AG09309 (cell line): ENCODE data around the gene OSBPL5.

Source experiments
- DNase-seq: peaks from one replicate; pipeline ENCODE4 v3.0.0-alpha.2; 2010; ENCODE audit warnings: low read depth
- H3K4me3 ChIP-seq: 2 replicates; pipeline ENCODE4 v1.5.1; 2011; ENCODE audit warnings: mild to moderate bottlenecking, low read depth, low read length, moderate library complexity; ENCODE audit not compliant: control insufficient read depth
- CTCF ChIP-seq: IDR thresholded peaks from 2 replicates; pipeline ENCODE4 v1.5.1; 2011; ENCODE audit warnings: mild to moderate bottlenecking, low read depth, low read length, inconsistent platforms; ENCODE audit not compliant: insufficient read depth, control insufficient read depth; ENCODE audit errors: missing control alignments

The OSBPL5 gene

GRCh38 chr11:3135481-3136440, 29.3 kb downstream of the OSBPL5 start:
- no peak overlapping the region for H3K4me3 ChIP-seq
- no peak for DNase-seq
- TF ChIP-seq CTCF: no peak

GRCh38 chr11:3134651-3135480, 30.2 kb downstream of the OSBPL5 start:
- H3K4me3 ChIP-seq: no peak overlapping the region
- no peak for TF ChIP-seq CTCF
- no peak for DNase-seq

GRCh38 chr11:3134218-3134621, 30.9 kb downstream of the OSBPL5 start:
- H3K4me3 ChIP-seq: no peak overlapping the region
- no peak for DNase-seq
- no peak for TF ChIP-seq CTCF

GRCh38 chr11:3133261-3134217, 31.6 kb downstream of the OSBPL5 start:
- no peak for DNase-seq
- no peak for TF ChIP-seq CTCF
- H3K4me3 ChIP-seq: no peak overlapping the region

GRCh38 chr11:3132831-3133260, 32.3 kb downstream of the OSBPL5 start:
- no peak for TF ChIP-seq CTCF
- DNase-seq: no peak

More at GRCh38 chr11:3132831-3133260, 32.3 kb downstream of the OSBPL5 start:
- no peak overlapping the region for H3K4me3 ChIP-seq
